HG03342 (cell line): ENCODE measurements around the gene TMEM59.
A peak's percentile ranks its signal among the peaks of the same experiment; 100 is the strongest.
"Not testable (repeated sequence)": the region's sequence is repeated elsewhere in the genome, so short reads cannot be mapped to it uniquely, and the experiment has no call there.

Experiments
- ATAC-seq: cut with Tn5 transposase; IDR thresholded peaks from one replicate; pipeline ENCODE4 v1.9.1; 2021; ENCODE audit warnings: mild to moderate bottlenecking, moderate library complexity; ENCODE audit not compliant: unreplicated experiment

TMEM59 gene, protein sequence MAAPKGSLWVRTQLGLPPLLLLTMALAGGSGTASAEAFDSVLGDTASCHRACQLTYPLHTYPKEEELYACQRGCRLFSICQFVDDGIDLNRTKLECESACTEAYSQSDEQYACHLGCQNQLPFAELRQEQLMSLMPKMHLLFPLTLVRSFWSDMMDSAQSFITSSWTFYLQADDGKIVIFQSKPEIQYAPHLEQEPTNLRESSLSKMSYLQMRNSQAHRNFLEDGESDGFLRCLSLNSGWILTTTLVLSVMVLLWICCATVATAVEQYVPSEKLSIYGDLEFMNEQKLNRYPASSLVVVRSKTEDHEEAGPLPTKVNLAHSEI

GRCh38 chr1:54052934-54053744 lies at the start of gene TMEM59, which contains the start of gene TCEANC2:
Gene TMEM59 (minus strand): TSS chr1:54053204. CDS start chr1:54053188, 16 bp downstream.
Gene TCEANC2 (plus strand): TSS chr1:54053608. CDS start chr1:54054423, 815 bp downstream.
- peak; percentile 91 for ATAC-seq

DNA sequence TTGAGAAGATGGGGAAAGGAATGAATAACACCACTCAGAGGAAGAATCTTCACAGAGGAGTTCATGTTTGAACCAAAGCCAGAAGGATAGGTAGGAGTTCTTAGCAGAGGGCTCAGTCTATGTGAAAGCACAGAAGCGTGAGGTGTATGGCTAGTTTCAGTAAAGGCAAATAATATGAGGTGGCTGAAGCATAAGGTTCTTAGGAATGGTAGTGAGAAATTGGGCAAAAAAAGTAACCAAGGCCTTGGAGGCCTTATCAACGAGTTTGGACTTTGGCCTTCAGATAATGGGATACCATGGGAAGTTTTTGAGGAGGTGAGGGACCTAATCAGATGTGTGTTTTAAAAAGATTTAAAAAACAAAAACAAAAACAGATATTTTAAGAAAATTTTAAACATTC lies 47.5 kb upstream of the TMEM59 start:
- no peak for ATAC-seq

GRCh38 chr1:54099061-54099610 lies 46.1 kb upstream of the TMEM59 start:
- no peak for ATAC-seq

DNA sequence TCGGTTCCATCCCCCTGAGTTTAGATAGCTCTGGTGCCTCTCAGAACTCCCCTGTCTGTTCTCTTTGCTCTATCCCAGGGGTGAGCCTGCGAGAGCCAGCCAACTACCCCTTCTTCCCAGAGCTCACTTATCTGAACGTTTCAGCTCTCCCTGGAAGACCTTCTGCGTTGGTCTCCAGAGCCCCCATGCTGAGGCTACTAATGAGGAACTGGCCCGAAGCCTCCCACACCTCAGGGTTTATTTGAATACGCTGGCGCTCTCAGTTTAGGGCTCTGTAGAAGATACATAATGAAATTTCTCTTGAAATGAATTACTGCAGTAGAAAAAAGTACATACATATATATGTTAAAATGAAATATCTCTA lies 43.9 kb upstream of the TMEM59 start:
- no peak for ATAC-seq

- no peak for ATAC-seq
Observed at GRCh38 chr1:54096227-54096876, 43.3 kb upstream of the TMEM59 start.

- ATAC-seq = no peak
Observed at GRCh38 chr1:54095546-54096226, 42.7 kb upstream of the TMEM59 start.

GRCh38 chr1:54094730-54095105 lies 41.7 kb upstream of the TMEM59 start:
- ATAC-seq = not testable (repeated sequence)

DNA sequence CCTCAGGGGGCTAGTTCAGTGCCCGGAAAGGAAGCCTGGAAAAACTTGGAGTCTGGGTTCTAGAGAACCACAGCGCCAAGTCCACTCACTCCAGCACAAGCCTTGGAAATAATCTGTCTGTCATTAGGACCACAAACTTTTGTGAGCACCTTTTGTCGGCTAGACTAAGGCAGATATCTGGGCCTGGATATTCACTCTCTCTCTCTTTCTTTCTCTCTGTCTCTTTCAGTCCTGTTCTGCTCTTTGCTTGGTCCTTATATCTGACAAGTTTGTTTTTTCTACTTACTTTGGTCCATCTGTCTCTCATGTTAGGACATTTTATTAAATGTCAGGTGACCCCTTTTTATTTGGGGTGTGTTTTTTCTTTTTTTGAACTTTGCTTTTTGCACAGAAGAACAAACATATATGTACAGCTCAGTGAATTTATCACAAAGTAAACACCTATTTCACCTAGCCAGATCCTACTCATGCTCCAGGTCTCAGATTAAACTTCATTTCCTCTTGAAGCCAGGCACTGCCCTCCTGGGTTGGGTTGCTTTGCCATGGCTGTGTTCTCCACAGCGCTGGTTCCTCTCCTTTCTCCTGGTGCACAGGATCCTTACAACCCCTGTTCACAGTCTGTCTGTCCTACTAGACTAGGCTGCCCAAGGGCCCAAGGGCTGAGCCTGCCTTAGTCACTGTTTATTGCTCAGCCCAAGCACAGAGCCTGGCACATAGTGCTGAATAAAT lies 41.2 kb upstream of the TMEM59 start:
- ATAC-seq = no peak

GRCh38 chr1:54091666-54092065 lies 38.7 kb upstream of the TMEM59 start:
- ATAC-seq = no peak

- no peak for ATAC-seq
Observed at GRCh38 chr1:54088385-54088784, 35.4 kb upstream of the TMEM59 start.

- no peak for ATAC-seq
Observed at GRCh38 chr1:54086754-54087153, 33.8 kb upstream of the TMEM59 start.

DNA sequence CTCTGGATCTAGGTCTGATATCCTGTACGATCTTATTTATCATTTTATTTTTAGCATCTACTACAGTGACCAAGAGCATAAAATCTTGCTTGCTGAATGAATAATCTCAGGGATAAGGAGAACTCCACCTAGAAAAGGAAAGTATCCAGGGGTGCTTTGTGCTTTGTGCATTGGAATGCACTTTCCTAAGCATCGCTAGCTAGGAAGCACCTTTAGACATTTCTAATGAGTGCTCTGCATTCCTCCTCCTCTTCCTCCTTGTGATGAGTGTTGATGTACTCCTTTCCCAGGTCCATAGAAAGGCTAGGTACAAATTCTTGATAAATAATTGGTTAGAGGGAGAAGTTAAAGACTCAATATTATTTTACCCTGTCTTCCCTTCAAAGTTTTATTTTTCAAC lies 31.8 kb upstream of the TMEM59 start:
- no peak for ATAC-seq

DNA sequence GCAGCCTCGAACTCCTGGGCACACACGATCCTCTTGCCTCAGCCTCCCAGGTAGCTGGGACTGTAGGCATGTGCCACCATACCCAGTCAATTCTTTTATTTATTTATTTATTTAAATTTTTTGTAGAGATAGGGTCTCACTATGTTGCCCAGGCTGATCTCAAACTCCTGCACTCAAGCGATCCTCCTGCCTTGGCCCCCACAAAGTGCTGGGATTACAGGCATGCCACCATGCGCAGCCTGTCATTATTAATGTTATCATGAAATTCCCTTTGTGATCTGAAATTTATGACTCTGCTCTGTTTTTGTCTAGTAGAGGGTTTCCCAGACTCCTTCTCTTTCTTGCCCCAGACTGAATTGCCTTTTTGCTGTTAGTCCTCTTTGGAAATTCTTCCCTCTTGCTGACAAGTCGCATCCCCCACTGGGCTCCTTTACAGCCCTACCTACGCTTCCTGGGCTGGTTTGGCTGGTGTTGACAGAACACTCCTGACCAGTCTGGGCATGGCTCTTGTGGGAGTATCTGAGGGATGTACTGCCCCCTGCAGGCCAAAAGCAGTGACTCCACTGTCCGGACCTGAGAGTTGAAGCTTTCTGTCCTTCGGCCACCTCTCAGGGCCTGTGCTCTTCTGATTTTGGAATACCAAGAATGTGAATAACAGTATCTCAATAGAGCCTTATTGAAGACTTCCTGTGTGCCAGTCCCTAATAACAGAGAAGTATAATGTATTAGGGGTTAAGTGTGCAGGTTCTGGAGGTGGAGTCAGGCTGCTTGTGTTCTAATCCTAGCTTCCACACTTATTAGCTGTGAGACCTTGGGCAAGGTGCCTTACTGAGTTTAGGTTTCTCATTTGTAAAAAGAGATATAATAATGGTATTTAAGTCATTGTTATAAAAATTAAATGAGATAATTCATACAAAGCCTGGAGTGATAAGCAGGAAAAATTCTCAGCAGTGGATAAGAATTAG lies 28.6 kb upstream of the TMEM59 start:
- peak; percentile 74 for ATAC-seq

DNA sequence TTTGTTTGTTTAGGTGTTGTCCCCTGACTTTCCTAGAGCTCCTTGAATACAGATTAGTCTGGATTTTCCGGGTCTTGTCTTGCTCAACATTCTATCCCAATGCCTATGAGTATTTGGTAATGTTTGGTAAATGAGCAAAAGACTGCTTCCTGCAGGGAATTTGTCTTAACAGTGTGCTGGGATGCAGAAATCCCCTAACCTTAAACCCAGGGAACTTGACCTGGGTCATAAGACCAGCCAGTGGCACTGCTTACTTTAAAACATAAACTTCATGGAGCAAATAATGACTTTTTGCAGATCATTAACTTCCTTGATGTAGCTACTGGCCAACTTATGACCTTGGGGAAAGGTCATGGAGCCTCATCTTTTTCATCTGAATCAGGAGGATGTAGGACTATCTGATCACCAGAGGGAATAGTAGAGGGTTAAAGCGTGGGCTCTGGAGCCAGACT lies 27.6 kb upstream of the TMEM59 start:
- ATAC-seq = no peak

DNA sequence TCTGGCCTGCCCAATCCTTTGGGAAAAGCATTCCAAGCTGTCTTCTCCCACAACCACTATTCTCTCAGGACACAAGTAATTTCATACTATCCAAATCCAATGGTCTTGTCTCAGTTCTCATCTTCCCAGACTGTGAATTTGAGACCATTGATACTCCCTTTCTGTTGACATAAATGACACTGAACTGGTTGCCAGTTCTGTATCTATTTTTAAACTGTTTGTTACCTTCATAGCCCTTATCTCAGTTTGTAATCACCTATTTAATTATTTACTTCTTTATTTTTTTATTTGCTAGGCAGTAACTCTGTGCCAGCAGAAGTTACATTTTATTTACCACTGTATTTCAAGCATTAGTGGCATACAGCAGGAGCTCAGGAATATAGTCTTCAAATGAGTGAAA lies 24.4 kb upstream of the TMEM59 start:
- no peak for ATAC-seq

GRCh38 chr1:54070171-54070837 lies 17.3 kb upstream of the TMEM59 start:
- ATAC-seq = peak; percentile 58

GRCh38 chr1:54069791-54070170 lies 16.8 kb upstream of the TMEM59 start:
- peak; percentile 24 for ATAC-seq

GRCh38 chr1:54064299-54064698 lies 11.3 kb upstream of the TMEM59 start:
- ATAC-seq = no peak

GRCh38 chr1:54054438-54054749 lies 1.4 kb upstream of the TMEM59 start:
- no peak for ATAC-seq
